HCT116 (cell line): ENCODE data around the gene NFIL3. TPM values are rescaled to one million over a fixed set of nuclear protein-coding genes. Genes with fewer than 3 reads are reported as not detected.

Source experiments
- ATAC-seq: fragments of 200-7000 bp; cut with Tn5 transposase; 2 replicates; pipeline ENCODE4 v1.9.1; 2020; ENCODE audit warnings: mild to moderate bottlenecking, moderate library complexity
- BruUV-seq: library from RNA; stranded (reverse); fragments of 400-500 nt; replicated peaks from 2 replicates; lab custom pipeline; 2021; lab: Mats Ljungman, UMichigan
- CTCF ChIA-PET: fragments of 300-600 bp; sonication (Branson Sonifier 250); formaldehyde crosslinking; loops from one replicate; lab custom pipeline; 2021; ENCODE audit warnings: antibody characterized with exemption; lab: Charles Lee
- POLR2A ChIA-PET: fragments of 300-600, 350-600 bp; sonication (Branson Sonifier 250); formaldehyde crosslinking; loops from one replicate; lab custom pipeline; 2021; ENCODE audit warnings: antibody characterized with exemption; lab: Charles Lee
- RAD21 ChIA-PET, 2 experiments: fragments of 300-600 bp; sonication (Branson Sonifier 250); formaldehyde crosslinking; loops; one replicate each; lab custom pipeline; 2023; ENCODE audit warnings: low total read pairs in 2 of 2; ENCODE audit not compliant: uncharacterized antibody in 2 of 2, unreplicated experiment in 2 of 2, low non-redundant PET in 1 of 2; lab: Charles Lee
- DNase-seq: peaks from one replicate; pipeline ENCODE4 v3.0.0-alpha.2; 2010; ENCODE audit warnings: low read depth, low spot score
- H2AFZ ChIP-seq: fragments of 200-600 bp; shearing (Covaris generic), sonication (generic); 2 replicates; pipeline ENCODE4 v1.6.1; 2017; ENCODE audit warnings: low read depth, mixed run types, mixed read lengths, antibody characterized with exemption, low read length; ENCODE audit not compliant: poor library complexity, severe bottlenecking
- H3K27ac ChIP-seq: 2 replicates; pipeline ENCODE4 v1.5.1; 2012; ENCODE audit warnings: low read depth, low read length
- H3K27me3 ChIP-seq: fragments of 200-600 bp; sonication (generic); 2 replicates; pipeline ENCODE4 v1.6.1; 2016; ENCODE audit warnings: mixed run types, low read length, mixed read lengths; ENCODE audit not compliant: insufficient read depth
- H3K36me3 ChIP-seq, 2 experiments: fragments of 200-500 bp in 1 of 2; fragments of 200-600 bp in 1 of 2; sonication (Bioruptor generic) in 1 of 2; sonication (generic) in 1 of 2; 2 replicates each; pipeline versions ENCODE4 v1.5.1 to v1.6.1; 2014 to 2016; ENCODE audit warnings: low read length in 2 of 2, inconsistent platforms in 1 of 2, mixed read lengths in 1 of 2, mixed run types in 1 of 2; ENCODE audit not compliant: insufficient read depth in 2 of 2, control insufficient read depth in 1 of 2
- H3K4me1 ChIP-seq, 2 experiments: fragments of 200-600 bp in 1 of 2; sonication (generic) in 1 of 2; 2 replicates each; pipeline versions ENCODE4 v1.5.1 to v1.6.1; 2012 to 2017; ENCODE audit warnings: low read length in 2 of 2, inconsistent platforms in 1 of 2, mild to moderate bottlenecking in 1 of 2, mixed read lengths in 1 of 2, mixed run types in 1 of 2, moderate library complexity in 1 of 2; ENCODE audit not compliant: insufficient read depth in 2 of 2, control insufficient read depth in 1 of 2
- H3K4me2 ChIP-seq: fragments of 200-600 bp; sonication (generic); 2 replicates; pipeline ENCODE4 v1.6.1; 2017; ENCODE audit warnings: mixed run types, low read length, mixed read lengths
- H3K4me3 ChIP-seq, 2 experiments: fragments of 200-600 bp in 1 of 2; sonication (generic) in 1 of 2; replicated peaks in 1 of 2; 2 replicates each; pipeline ENCODE4 v1.5.1; 2011 to 2016; ENCODE audit warnings: low read length in 2 of 2, control low read depth in 1 of 2, low read depth in 1 of 2, mild to moderate bottlenecking in 1 of 2, mixed read lengths in 1 of 2, mixed run types in 1 of 2
- H3K79me2 ChIP-seq: fragments of 200-600 bp; sonication (generic); 2 replicates; pipeline ENCODE4 v1.6.1; 2017; ENCODE audit warnings: mild to moderate bottlenecking, mixed run types, low read length, moderate library complexity, mixed read lengths; ENCODE audit not compliant: insufficient read depth
- H3K9ac ChIP-seq: fragments of 200-600 bp; sonication (generic); 2 replicates; pipeline ENCODE4 v1.6.1; 2016; ENCODE audit warnings: low read length, mixed read lengths
- H3K9me2 ChIP-seq: fragments of 200-600 bp; sonication (generic), shearing (Covaris generic); 2 replicates; pipeline ENCODE4 v1.6.1; 2017; ENCODE audit warnings: mixed run types, mild to moderate bottlenecking, moderate library complexity; ENCODE audit not compliant: insufficient read depth
- H3K9me3 ChIP-seq, 2 experiments: fragments of 200-500 bp in 1 of 2; fragments of 200-600 bp in 1 of 2; sonication (Bioruptor generic) in 1 of 2; sonication (generic) in 1 of 2; 2 replicates each; pipeline ENCODE4 v1.6.1; 2014 to 2017; ENCODE audit warnings: low read length in 2 of 2, mixed read lengths in 2 of 2, inconsistent platforms in 1 of 2, low read depth in 1 of 2, mild to moderate bottlenecking in 1 of 2, mixed run types in 1 of 2, moderate library complexity in 1 of 2; ENCODE audit not compliant: control insufficient read depth in 1 of 2, insufficient read depth in 1 of 2
- H4K20me1 ChIP-seq: fragments of 200-600 bp; sonication (generic), shearing (Covaris generic); 2 replicates; pipeline ENCODE4 v1.6.1; 2017; ENCODE audit warnings: mixed run types, mild to moderate bottlenecking, moderate library complexity; ENCODE audit not compliant: insufficient read depth
- CBX3 ChIP-seq: IDR thresholded peaks from 2 replicates; pipeline ENCODE4 v1.6.1; 2012; ENCODE audit warnings: low read depth
- CTCF ChIP-seq, 3 experiments: fragments of 200-600 bp in 1 of 3; sonication (generic) in 1 of 3; IDR thresholded peaks in 2 of 3; conservative IDR thresholded peaks in 1 of 3; 2 replicates each; pipeline ENCODE4 v1.5.1; 2012 to 2017; ENCODE audit warnings: low read depth in 2 of 3, low read length in 2 of 3, antibody characterized with exemption in 1 of 3, borderline replicate concordance in 1 of 3, control low read depth in 1 of 3, mild to moderate bottlenecking in 1 of 3, mixed read lengths in 1 of 3, mixed run types in 1 of 3, moderate library complexity in 1 of 3; ENCODE audit not compliant: insufficient read depth in 1 of 3
- EZH2 ChIP-seq: fragments of 200-600 bp; sonication (generic); IDR thresholded peaks from 2 replicates; pipeline ENCODE4 v1.6.1; 2017; ENCODE audit warnings: antibody characterized with exemption, mixed run types
- YY1 ChIP-seq: IDR thresholded peaks from 2 replicates; pipeline ENCODE4 v1.6.1; 2011; ENCODE audit warnings: low read length, low read depth, moderate library complexity, mild to moderate bottlenecking; ENCODE audit not compliant: insufficient replicate concordance; ENCODE audit errors: extremely low read depth
- intact Hi-C: fragments of 100-400 bp; cut with micrococcal nuclease; formaldehyde crosslinking; loops from 2 replicates; pipeline ENCODE4 v1.10.0; 2022
- total RNA-seq: library from RNA; stranded (reverse); gene quantifications from one replicate; pipeline ENCODE4 v1.2.1, GENCODE V29; 2021; ENCODE audit not compliant: unreplicated experiment
- TF ChIP-seq, protein P1 (sequence below): IDR thresholded peaks from 2 replicates; pipeline ENCODE4 v1.6.1; 2012

The NFIL3 gene
- total RNA-seq, 1 experiment from 2014 or later = 38.0 TPM

GRCh38 chr9:91451431-91452270, 28.0 kb upstream of the NFIL3 start:
- no peak overlapping the region for H3K27ac ChIP-seq
- no peaks in the 10 kb centered on the region for H3K36me3 ChIP-seq
- no peaks in the 10 kb centered on the region for H3K9me3 ChIP-seq
- H3K27me3 ChIP-seq = no peaks in the 10 kb centered on the region
- no peak for ATAC-seq
- no peak overlapping the region for H3K4me3 ChIP-seq
- H3K9ac ChIP-seq = no peak overlapping the region
- H3K79me2 ChIP-seq = no peaks in the 10 kb centered on the region
- H3K4me1 ChIP-seq = 0 out of 4 replicates have a peak, but pooled peaks cover 0 to 2% of the 10 kb centered on the region in 2 experiments
- no peaks in the 10 kb centered on the region for H3K9me2 ChIP-seq
- H2AFZ ChIP-seq = no peak overlapping the region
- intact Hi-C loops = no loop called here
- ChIA-PET RAD21 (no interaction called here), POLR2A (no interaction called here), CTCF (no interaction called here)
- no peak for DNase-seq
- no peak overlapping the region for H3K4me2 ChIP-seq
- no TSS peak for BruUV-seq
- H4K20me1 ChIP-seq = no peaks in the 10 kb centered on the region
- no peak for TF ChIP-seq CBX3
- TF ChIP-seq, protein P1, sequence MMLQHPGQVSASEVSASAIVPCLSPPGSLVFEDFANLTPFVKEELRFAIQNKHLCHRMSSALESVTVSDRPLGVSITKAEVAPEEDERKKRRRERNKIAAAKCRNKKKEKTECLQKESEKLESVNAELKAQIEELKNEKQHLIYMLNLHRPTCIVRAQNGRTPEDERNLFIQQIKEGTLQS = no peak
- no peak for TF ChIP-seq YY1
- no peak for TF ChIP-seq EZH2
- TF ChIP-seq CTCF (IDR thresholded peaks at IDR 0.05 in 2 of 3, conservative IDR thresholded peaks at IDR 0.05 in 1 of 3; ENCODE audit: borderline replicate concordance in 1 of 3, insufficient read depth in 1 of 3, low read depth in 2 of 3, low read length in 2 of 3) = no peak
